SJCRH30 (cell line): Measurements from ENCODE around the gene ZSWIM4. TPM values are rescaled to one million over a fixed set of nuclear protein-coding genes. Genes with fewer than 3 reads are reported as not detected.
"Not testable (repeated sequence)": the region's sequence is repeated elsewhere in the genome, so short reads cannot be mapped to it uniquely, and the experiment has no call there.

Experiments used
- DNase-seq, 2 experiments: peaks; one replicate each; pipeline ENCODE4 v3.0.0-alpha.2; 2015 to 2020
- H3K27ac ChIP-seq: fragments of 250-450 bp; sonication (Bioruptor Pico); 2 replicates; pipeline ENCODE4 v1.5.1; 2020; ENCODE audit warnings: mild to moderate bottlenecking, moderate library complexity
- H3K27me3 ChIP-seq: fragments of 250-450 bp; sonication (Bioruptor Pico); 2 replicates; pipeline ENCODE4 v1.5.1; 2020; ENCODE audit warnings: mild to moderate bottlenecking, moderate library complexity
- H3K36me3 ChIP-seq: fragments of 250-450 bp; sonication (Bioruptor Pico); 2 replicates; pipeline ENCODE4 v1.5.1; 2020; ENCODE audit warnings: mild to moderate bottlenecking, moderate library complexity
- H3K4me1 ChIP-seq: fragments of 250-450 bp; sonication (Bioruptor Pico); 2 replicates; pipeline ENCODE4 v1.5.1; 2020; ENCODE audit warnings: mild to moderate bottlenecking, moderate library complexity
- H3K4me3 ChIP-seq: fragments of 250-450 bp; sonication (Bioruptor Pico); 2 replicates; pipeline ENCODE4 v1.5.1; 2020; ENCODE audit warnings: mild to moderate bottlenecking, moderate library complexity
- H3K9me3 ChIP-seq: fragments of 250-450 bp; sonication (Bioruptor Pico); replicated peaks from 2 replicates; pipeline ENCODE4 v1.5.1; 2020; ENCODE audit warnings: mild to moderate bottlenecking, moderate library complexity
- total RNA-seq: library from RNA; depleted of rRNA; stranded (reverse); fragments of >200 nt; shearing (Covaris generic); gene quantifications from 2 replicates; pipeline ENCODE4 v1.2.3, GENCODE V29; 2014

The ZSWIM4 gene
- total RNA-seq, 1 experiment from 2014 or later: 18.3 TPM

DNA sequence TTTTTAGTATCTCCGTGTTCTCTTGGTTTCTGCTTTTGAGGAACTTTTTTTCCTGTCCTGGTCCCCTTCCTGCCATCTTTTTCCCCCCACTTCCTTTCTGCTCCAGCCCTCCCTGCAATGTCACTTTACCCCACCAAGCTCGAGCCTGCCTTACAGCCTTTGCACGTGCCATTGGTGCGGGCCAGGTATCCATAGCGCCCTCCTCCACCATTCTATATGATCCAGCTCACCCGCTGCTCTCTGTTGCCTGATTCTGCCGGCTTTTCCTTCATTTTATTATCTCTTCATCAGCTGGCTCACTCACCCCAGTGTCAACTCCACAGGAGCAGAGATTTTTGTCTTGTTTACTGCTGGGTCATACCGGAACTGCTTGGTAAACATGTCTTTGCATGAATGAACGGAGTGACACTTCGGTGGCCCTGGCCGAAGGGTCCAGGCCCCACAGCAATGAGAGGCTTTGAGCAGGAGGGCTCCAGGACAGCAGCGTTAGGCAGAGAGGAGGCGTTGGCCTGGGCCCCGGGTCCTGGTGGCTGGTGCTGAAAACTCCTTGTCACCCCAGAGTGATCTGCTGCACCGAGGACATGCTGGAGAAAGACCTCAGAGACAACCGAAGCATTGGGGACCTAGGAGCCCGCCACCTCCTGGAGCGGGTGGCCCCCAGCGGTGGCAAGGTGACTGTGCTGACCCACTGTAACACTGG, 29.7 kb upstream of the ZSWIM4 start:
- Histone ChIP-seq H3K9me3 (no peaks in the 10 kb centered on the region), H3K27ac (no peak overlapping the region), H3K4me1 (no peaks in the 10 kb centered on the region), H3K27me3 (no peaks in the 10 kb centered on the region), H3K36me3 (peaks cover 34% of the 10 kb centered on the region), H3K4me3 (peak overlapping the region; percentile 71)
- DNase-seq: no peak

GRCh38 chr19:13766095-13766481, 29.2 kb upstream of the ZSWIM4 start:
- no peak for DNase-seq
- no peaks in the 10 kb centered on the region for H3K27me3 ChIP-seq
- no peak overlapping the region for H3K27ac ChIP-seq
- no peaks in the 10 kb centered on the region for H3K9me3 ChIP-seq
- H3K4me1 ChIP-seq: no peaks in the 10 kb centered on the region
- H3K36me3 ChIP-seq: peaks cover 30% of the 10 kb centered on the region
- H3K4me3 ChIP-seq: no peak overlapping the region

DNA sequence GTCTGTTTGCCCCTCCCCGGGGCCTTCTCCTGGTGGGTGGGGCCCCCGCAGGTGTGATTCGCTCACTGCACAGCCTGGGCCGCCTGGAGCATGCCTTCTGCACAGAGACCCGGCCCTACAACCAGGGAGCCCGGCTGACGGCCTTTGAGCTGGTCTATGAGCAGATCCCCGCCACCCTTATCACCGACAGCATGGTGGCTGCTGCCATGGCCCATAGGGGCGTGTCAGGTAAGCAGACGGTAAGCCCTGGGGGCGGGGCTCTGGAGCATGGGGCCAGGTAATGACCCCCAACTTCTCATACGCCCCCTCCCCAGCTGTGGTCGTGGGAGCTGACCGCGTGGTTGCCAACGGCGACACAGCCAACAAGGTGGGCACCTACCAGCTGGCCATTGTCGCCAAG, 26.7 kb upstream of the ZSWIM4 start:
- H3K4me3 ChIP-seq: no peak overlapping the region
- no peaks in the 10 kb centered on the region for H3K27me3 ChIP-seq

GRCh38 chr19:13770013-13770635, 25.1 kb upstream of the ZSWIM4 start:
- H3K9me3 ChIP-seq: no peaks in the 10 kb centered on the region
- no peak overlapping the region for H3K27ac ChIP-seq
- H3K36me3 ChIP-seq: peaks cover 16% of the 10 kb centered on the region
- H3K4me1 ChIP-seq: peaks cover 4% of the 10 kb centered on the region; the same call in 1 of the 2 replicates
- no peak overlapping the region for H3K4me3 ChIP-seq
- no peaks in the 10 kb centered on the region for H3K27me3 ChIP-seq
- no peak for DNase-seq

More for the DNA sequence above, 26.7 kb upstream of the ZSWIM4 start:
- no peak overlapping the region for H3K27ac ChIP-seq
- H3K4me1 ChIP-seq: no peaks in the 10 kb centered on the region
- no peak for DNase-seq
- H3K9me3 ChIP-seq: no peaks in the 10 kb centered on the region
- peaks cover 16% of the 10 kb centered on the region for H3K36me3 ChIP-seq

DNA sequence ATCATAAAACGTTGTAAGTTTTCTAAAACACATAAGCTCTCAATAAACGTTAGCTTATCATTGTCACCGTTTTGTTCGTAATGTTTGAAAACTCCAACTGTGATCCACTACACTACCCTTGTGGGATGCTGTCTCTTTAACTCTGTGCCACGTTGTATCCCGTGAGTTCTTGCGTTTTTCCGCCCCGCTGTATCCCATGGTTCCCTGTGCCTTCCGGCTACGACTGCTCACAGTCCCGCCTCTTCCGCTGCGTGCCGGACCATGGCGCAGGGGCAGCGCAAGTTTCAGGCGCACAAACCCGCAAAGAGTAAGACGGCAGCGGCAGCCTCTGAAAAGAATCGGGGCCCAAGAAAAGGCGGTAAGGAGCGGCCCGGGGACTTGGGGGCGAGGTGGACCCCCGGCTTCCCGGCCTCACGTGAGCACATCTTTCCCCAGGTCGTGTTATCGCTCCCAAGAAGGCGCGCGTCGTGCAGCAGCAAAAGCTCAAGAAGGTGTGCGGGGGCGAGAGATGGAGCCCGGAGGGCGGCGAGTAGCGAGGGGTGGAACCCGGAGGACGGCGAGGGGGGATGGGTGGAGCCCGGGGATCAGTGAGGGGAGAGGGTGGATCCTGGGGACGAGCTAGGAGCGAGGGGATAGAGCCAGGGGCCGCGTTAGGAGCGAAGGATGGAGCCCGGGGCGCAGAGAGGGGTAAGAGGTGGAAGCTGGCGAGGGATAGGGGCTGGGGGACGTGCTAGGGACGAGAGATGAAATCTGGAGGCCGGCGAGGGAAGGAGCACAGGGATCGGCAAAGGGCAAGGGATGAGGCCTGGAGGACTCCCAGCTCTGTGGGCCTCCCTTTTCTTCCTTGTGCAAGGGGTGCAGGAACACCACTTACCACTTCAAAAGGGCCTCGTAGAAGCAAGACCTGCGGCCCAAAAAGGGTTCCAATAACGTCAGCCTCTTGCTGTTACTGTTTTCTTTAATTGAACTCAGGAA, 20.7 kb upstream of the ZSWIM4 start, which contains the start of gene C19orf53:
Gene C19orf53 (plus strand): TSS at position 240 of the 975 bp plus-strand sequence. CDS start 22 bp downstream, at position 262.
- peaks cover 32% of the 10 kb centered on the region for H3K36me3 ChIP-seq
- no peaks in the 10 kb centered on the region for H3K27me3 ChIP-seq
- peaks cover 4% of the 10 kb centered on the region; the same call in 1 of the 2 replicates for H3K4me1 ChIP-seq
- H3K4me3 ChIP-seq: peak within 1 kb of the TSS; percentile 90
- H3K27ac ChIP-seq: peak within 1 kb of the TSS; percentile 60
- peak; percentile 93 to 97 for DNase-seq
- no peaks in the 10 kb centered on the region for H3K9me3 ChIP-seq

GRCh38 chr19:13778398-13778797, 16.8 kb upstream of the ZSWIM4 start:
- Histone ChIP-seq H3K27me3 (no peaks in the 10 kb centered on the region), H3K4me1 (peaks cover 11% of the 10 kb centered on the region; the same call in 1 of the 2 replicates), H3K4me3 (no peak overlapping the region), H3K9me3 (no peaks in the 10 kb centered on the region), H3K27ac (no peak overlapping the region), H3K36me3 (peaks cover 25% of the 10 kb centered on the region)
- DNase-seq: no peak

DNA sequence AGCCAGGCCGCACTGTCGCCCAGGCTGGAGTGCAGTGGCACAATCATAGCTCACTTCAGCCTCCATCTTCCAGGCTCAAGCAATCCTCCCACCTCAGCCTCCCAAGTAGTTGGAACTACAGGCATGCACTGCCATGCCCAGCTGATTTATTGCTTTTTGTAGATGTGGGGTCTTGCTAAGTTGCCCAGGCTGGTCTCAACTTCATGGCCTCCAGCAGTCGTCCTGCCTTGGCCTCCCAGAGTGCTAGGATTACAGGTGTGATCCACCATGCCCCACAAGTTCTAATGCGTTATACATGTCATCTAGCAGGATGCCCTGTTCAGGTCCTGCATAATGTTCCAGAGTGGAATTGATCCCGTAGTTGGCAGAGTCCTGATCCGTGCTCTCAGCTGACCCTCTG, 16.4 kb upstream of the ZSWIM4 start:
- Histone ChIP-seq H3K9me3 (no peaks in the 10 kb centered on the region), H3K27ac (no peak overlapping the region), H3K4me1 (peaks cover 10% of the 10 kb centered on the region; the same call in 1 of the 2 replicates), H3K4me3 (no peak overlapping the region), H3K27me3 (no peaks in the 10 kb centered on the region), H3K36me3 (peaks cover 25% of the 10 kb centered on the region)
- DNase-seq: no peak

DNA sequence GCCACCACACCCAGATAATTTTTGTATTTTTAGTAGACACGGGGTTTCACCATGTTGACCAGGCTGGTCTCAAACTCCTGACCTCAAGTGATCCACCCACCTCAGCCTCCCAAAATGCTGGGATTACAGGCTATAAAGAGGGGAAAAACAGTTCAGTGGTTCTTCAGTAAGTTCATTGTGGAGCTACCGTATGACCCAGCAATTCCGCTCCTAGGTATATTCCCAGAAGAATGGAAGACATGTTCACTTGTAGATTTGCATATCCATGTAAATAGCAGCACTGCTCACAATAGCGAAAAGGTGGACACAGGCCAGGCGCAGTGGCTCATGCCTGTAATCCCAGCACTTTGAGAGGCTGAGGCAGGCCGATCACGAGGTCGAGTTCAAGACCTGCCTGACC, 15.4 kb upstream of the ZSWIM4 start:
- not testable (repeated sequence) for H3K27me3 ChIP-seq, H3K9me3 ChIP-seq, DNase-seq, H3K4me3 ChIP-seq, H3K27ac ChIP-seq
- Histone ChIP-seq H3K36me3 (peaks cover 25% of the 10 kb centered on the region), H3K4me1 (peaks cover 11% of the 10 kb centered on the region; the same call in 1 of the 2 replicates)

GRCh38 chr19:13781547-13781946, 13.7 kb upstream of the ZSWIM4 start:
- H3K27me3 ChIP-seq: no peaks in the 10 kb centered on the region
- peak; percentile 85 to 95 for DNase-seq
- H3K36me3 ChIP-seq: peaks cover 23% of the 10 kb centered on the region
- no peak overlapping the region for H3K27ac ChIP-seq
- no peaks in the 10 kb centered on the region for H3K9me3 ChIP-seq
- peaks cover 17% of the 10 kb centered on the region for H3K4me1 ChIP-seq
- no peak overlapping the region for H3K4me3 ChIP-seq

- Histone ChIP-seq H3K27ac (no peak overlapping the region), H3K9me3 (no peaks in the 10 kb centered on the region), H3K4me1 (peaks cover 22% of the 10 kb centered on the region), H3K36me3 (peaks cover 21% of the 10 kb centered on the region), H3K4me3 (no peak overlapping the region), H3K27me3 (no peaks in the 10 kb centered on the region)
- DNase-seq: no peak
Observed at GRCh38 chr19:13782537-13782936, 12.7 kb upstream of the ZSWIM4 start.

DNA sequence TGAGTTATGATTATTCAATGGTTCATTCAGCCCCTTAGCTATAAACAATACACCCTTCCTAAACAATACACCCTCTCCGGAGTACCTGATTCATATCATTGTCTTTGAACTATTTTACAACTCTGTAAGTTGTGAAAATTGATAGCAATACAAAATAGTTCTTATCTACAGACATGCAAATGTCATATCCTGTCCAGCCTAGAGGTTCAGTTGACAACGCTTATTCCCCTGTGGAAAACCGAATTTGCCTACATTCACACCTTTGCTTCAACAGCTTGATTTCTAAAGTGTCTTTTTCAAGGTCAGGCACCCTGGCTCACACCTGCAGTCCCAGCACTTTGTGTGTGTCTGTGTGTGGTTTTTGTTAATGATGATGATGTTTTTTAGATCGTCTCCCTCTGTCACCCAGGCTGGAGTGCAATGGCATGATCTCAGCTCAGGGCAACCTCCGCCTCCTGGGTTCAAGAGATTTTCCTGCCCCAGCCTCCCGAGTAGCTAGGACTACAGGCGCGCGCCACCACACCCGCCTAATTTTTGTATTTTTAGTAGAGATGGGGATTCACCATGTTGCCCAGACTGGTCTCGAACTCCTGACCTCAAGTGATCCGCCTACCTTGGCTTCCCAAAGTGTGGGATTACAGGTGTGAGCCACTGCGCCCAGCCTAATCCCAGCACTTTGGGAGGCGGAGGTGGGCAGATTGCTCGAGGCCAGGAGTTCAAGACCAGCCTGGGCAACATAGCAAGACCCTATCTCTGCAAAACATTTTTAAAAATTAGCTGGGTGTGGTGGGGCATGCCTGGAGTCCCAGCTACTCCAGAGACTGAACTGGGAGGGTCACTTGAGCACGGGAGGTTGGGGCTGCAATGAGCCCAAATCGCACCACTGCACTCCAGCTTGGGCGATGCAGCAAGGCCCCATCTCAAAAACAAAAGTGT, 11.4 kb upstream of the ZSWIM4 start:
- Histone ChIP-seq H3K4me1 (peaks cover 29% of the 10 kb centered on the region), H3K36me3 (peaks cover 8% of the 10 kb centered on the region), H3K9me3 (no peaks in the 10 kb centered on the region), H3K27me3 (no peaks in the 10 kb centered on the region), H3K27ac (no peak overlapping the region), H3K4me3 (no peak overlapping the region)
- DNase-seq: no peak

GRCh38 chr19:13784731-13785452, 10.4 kb upstream of the ZSWIM4 start:
- no peaks in the 10 kb centered on the region for H3K9me3 ChIP-seq

DNA sequence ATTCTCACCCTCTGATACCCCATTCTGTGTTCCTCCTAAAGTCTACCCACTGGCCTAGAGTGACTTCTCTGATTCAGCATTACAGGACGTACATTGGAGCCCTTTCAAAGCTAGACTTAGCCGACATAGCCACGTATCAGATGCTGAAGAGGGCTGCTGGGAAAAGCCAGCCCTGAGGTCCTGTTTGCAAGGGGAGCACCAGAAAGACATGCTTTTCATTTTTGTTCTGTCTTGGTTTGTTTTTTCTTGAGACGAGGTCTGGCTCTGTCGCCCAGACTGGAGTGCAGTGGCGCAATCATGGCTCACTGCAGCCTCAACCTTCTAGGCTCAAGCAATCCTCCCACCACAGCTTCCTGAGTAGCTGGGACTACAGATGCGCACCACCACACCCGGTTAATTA, 6.3 kb upstream of the ZSWIM4 start:
- H3K27ac ChIP-seq: peak overlapping the region; percentile 95; the same call in 1 of the 2 replicates
- peak in 1 of 2 experiments; percentile 41 for DNase-seq

More at GRCh38 chr19:13784731-13785452, 10.4 kb upstream of the ZSWIM4 start:
- peaks cover 30% of the 10 kb centered on the region for H3K4me1 ChIP-seq
- peak overlapping the region; percentile 30; the same call in 1 of the 2 replicates for H3K27ac ChIP-seq
- no peaks in the 10 kb centered on the region for H3K27me3 ChIP-seq
- no peaks in the 10 kb centered on the region for H3K36me3 ChIP-seq
- peak; percentile 91 to 93 for DNase-seq
- no peak overlapping the region for H3K4me3 ChIP-seq

More for the DNA sequence above, 6.3 kb upstream of the ZSWIM4 start:
- no peak overlapping the region for H3K4me3 ChIP-seq
- peaks cover 22% of the 10 kb centered on the region for H3K4me1 ChIP-seq
- no peaks in the 10 kb centered on the region for H3K27me3 ChIP-seq
- H3K36me3 ChIP-seq: no peaks in the 10 kb centered on the region
- H3K9me3 ChIP-seq: no peaks in the 10 kb centered on the region
